ENCODE results near the gene ZNF423. TPM values are rescaled to one million over a fixed set of nuclear protein-coding genes. Genes with fewer than 3 reads are reported as not detected.

The ZNF423 gene
- total RNA-seq, 2 experiments from 2014 or later: not detected

GRCh38 chr16:49540836-49541235, 315.1 kb downstream of the ZNF423 start:
- peaks cover 3% of the 10 kb centered on the region for H3K9me3 Mint-ChIP-seq
- no peaks in the 10 kb centered on the region for H3K4me1 Mint-ChIP-seq (ENCODE audit: low read depth)
- ATAC-seq (no peak), DNase-seq (no peak)
- H3K4me3 Mint-ChIP-seq: no peak overlapping the region
- intact Hi-C loops (cut with micrococcal nuclease): no loop called here
- H3K27me3 Mint-ChIP-seq: no peaks in the 10 kb centered on the region
- POLR2A ChIA-PET: no interaction called here
- no peak for TF ChIP-seq CTCF (IDR thresholded peaks at IDR 0.05)
- CTCF ChIA-PET: no interaction called here
- H3K36me3 Mint-ChIP-seq (ENCODE audit: low read depth): no peaks in the 10 kb centered on the region
- no peak overlapping the region for H3K27ac Mint-ChIP-seq

DNA sequence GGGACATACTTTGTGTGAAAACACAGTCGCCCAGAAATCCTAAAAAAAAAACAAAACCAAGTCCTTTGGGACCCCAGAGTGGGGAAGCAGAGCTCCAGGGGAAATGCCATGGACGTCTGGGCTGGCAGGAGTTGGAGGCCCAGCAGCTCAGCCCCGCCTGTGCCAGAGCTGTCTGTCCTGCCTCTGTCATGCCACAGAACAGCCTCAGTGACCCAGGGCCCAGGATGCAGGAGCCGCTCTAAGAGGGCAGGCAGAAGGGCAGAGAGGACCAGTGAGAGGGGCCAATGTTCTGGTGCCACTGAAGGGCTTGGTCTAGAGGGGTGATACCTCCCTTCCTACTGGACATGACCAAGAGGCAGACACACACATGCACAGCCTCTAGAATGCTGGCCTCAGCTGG, 316.2 kb downstream of the ZNF423 start:
- no peak for TF ChIP-seq CTCF (IDR thresholded peaks at IDR 0.05)
- peaks cover 3% of the 10 kb centered on the region for H3K9me3 Mint-ChIP-seq
- H3K4me1 Mint-ChIP-seq (ENCODE audit: low read depth): no peaks in the 10 kb centered on the region
- CTCF ChIA-PET: no interaction called here
- H3K27me3 Mint-ChIP-seq: no peaks in the 10 kb centered on the region
- no peaks in the 10 kb centered on the region for H3K36me3 Mint-ChIP-seq (ENCODE audit: low read depth)
- no peak for ATAC-seq
- no peak overlapping the region for H3K27ac Mint-ChIP-seq
- POLR2A ChIA-PET: no interaction called here
- no peak for DNase-seq
- intact Hi-C loops (cut with micrococcal nuclease): no loop called here
- no peak overlapping the region for H3K4me3 Mint-ChIP-seq

DNA sequence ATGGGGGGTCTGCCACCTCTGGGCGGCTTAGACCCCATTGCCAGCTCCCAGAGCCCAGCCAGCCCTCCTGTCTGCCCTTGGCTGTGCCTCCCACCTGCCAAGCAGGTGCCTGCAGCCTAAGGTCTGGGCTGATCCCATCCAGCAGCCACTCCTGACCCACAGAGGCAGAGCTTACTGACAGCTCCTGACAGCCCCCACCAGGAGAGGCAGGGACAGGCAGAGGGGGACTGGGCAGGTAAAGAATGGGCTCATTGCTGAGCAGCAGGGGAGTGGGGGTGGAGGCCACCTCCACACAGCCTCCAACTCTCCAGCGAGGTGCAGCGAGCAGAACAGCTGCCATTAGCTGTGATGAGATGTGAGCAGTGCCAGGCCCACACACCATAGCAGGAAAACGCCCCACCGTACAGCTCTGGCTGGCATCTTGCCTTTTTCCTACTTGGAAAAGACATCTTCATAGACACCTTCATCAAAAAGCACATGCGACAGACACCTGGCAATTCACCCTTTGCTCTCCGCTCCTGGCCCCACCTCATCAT, 317.9 kb downstream of the ZNF423 start:
- ATAC-seq (no peak), DNase-seq (no peak)
- Mint-ChIP-seq H3K27ac (no peak overlapping the region), H3K36me3 (ENCODE audit: low read depth) (no peaks in the 10 kb centered on the region), H3K4me3 (no peak overlapping the region), H3K27me3 (no peaks in the 10 kb centered on the region), H3K9me3 (peaks cover 3% of the 10 kb centered on the region), H3K4me1 (ENCODE audit: low read depth) (no peaks in the 10 kb centered on the region)
- ChIA-PET CTCF (no interaction called here), POLR2A (interaction anchor here (0.5 kb wide), 1 partner anchor 18 kb away, joined by 3 read pairs; no protein-coding TSS in a partner anchor)
- intact Hi-C loops (cut with micrococcal nuclease): no loop called here
- TF ChIP-seq CTCF (IDR thresholded peaks at IDR 0.05): no peak

- H3K27ac Mint-ChIP-seq: no peak overlapping the region
- no peaks in the 10 kb centered on the region for H3K9me3 Mint-ChIP-seq
- H3K4me1 Mint-ChIP-seq (ENCODE audit: low read depth): no peaks in the 10 kb centered on the region
- DNase-seq: no peak
- no peaks in the 10 kb centered on the region for H3K36me3 Mint-ChIP-seq (ENCODE audit: low read depth)
- ChIA-PET POLR2A (no interaction called here), CTCF (interaction anchor here (1.4 kb wide), 1 partner anchor 10 kb away, joined by 4 read pairs; no protein-coding TSS in a partner anchor)
- no peaks in the 10 kb centered on the region for H3K27me3 Mint-ChIP-seq
- intact Hi-C loops (cut with micrococcal nuclease): no loop called here
- TF ChIP-seq CTCF (IDR thresholded peaks at IDR 0.05): no peak
- no peak overlapping the region for H3K4me3 Mint-ChIP-seq
- no peak for ATAC-seq
Measured at GRCh38 chr16:49534901-49535610, 320.9 kb downstream of the ZNF423 start.

GRCh38 chr16:49533422-49533821, 322.5 kb downstream of the ZNF423 start:
- Mint-ChIP-seq H3K27ac (no peak overlapping the region), H3K36me3 (ENCODE audit: low read depth) (no peaks in the 10 kb centered on the region), H3K4me1 (ENCODE audit: low read depth) (peaks cover 3% of the 10 kb centered on the region), H3K4me3 (no peak overlapping the region), H3K9me3 (no peaks in the 10 kb centered on the region), H3K27me3 (no peaks in the 10 kb centered on the region)
- no peak for DNase-seq
- ATAC-seq: no peak
- no peak for TF ChIP-seq CTCF (IDR thresholded peaks at IDR 0.05)
- ChIA-PET POLR2A (no interaction called here), CTCF (no interaction called here)
- intact Hi-C loops (cut with micrococcal nuclease): no loop called here

Measured in activated CD8-positive, alpha-beta T cell treated with anti-CD3 and anti-CD28 coated beads for 36 hours (primary cell).